HepG2 (cell line): ENCODE measurements around the gene LIPE. TPM values are rescaled to one million over a fixed set of nuclear protein-coding genes. Genes with fewer than 3 reads are reported as not detected.
A peak's percentile ranks its signal among the peaks of the same experiment; 100 is the strongest.

Experiments used
- BHLHE40 ChIP-seq: IDR thresholded peaks from 2 replicates; pipeline ENCODE4 v1.6.1; 2011; ENCODE audit warnings: low read length, improper control_type of control experiment
- CAMTA2 ChIP-seq: sonication (generic); formaldehyde crosslinking; IDR thresholded peaks from 2 replicates; pipeline ENCODE4 v1.4.0; 2020; ENCODE audit warnings: mild to moderate bottlenecking, missing genetic modification reagents, borderline replicate concordance
- DZIP1 ChIP-seq: sonication (generic); formaldehyde crosslinking; IDR thresholded peaks from 2 replicates; pipeline ENCODE4 v1.5.0; 2020; ENCODE audit warnings: mild to moderate bottlenecking, missing genetic modification reagents
- EEA1 ChIP-seq: sonication (generic); formaldehyde crosslinking; IDR thresholded peaks from 2 replicates; pipeline ENCODE4 v1.5.1; 2020; ENCODE audit warnings: mild to moderate bottlenecking, missing genetic modification reagents, borderline replicate concordance
- GATAD2A ChIP-seq: IDR thresholded peaks from 2 replicates; pipeline ENCODE4 v1.6.1; 2016
- KMT2B ChIP-seq: IDR thresholded peaks from 2 replicates; pipeline ENCODE4 v1.6.1; 2016; ENCODE audit warnings: missing genetic modification reagents, missing compliant biosample characterization
- MTA1 ChIP-seq: sonication (generic); formaldehyde crosslinking; IDR thresholded peaks from 2 replicates; pipeline ENCODE4 v1.4.0; 2020; ENCODE audit warnings: missing genetic modification reagents, mild to moderate bottlenecking, borderline replicate concordance
- NCOR1 ChIP-seq: fragments of 200-600 bp; sonication (generic); IDR thresholded peaks from 2 replicates; pipeline ENCODE4 v1.7.0; 2017; ENCODE audit warnings: antibody characterized with exemption, low read length, borderline replicate concordance
- PITX1 ChIP-seq: sonication (generic); formaldehyde crosslinking; IDR thresholded peaks from 2 replicates; pipeline ENCODE4 v1.5.1; 2020; ENCODE audit warnings: mild to moderate bottlenecking, missing genetic modification reagents
- PLRG1 ChIP-seq: fragments of 450-650 bp; conservative IDR thresholded peaks from 2 replicates; pipeline ENCODE4 v1.6.1; 2016
- PTBP1 ChIP-seq: fragments of 200-400 bp; formaldehyde crosslinking; IDR thresholded peaks from 2 replicates; pipeline ENCODE4 v1.6.1; 2018; ENCODE audit warnings: low read length, low read depth; ENCODE audit not compliant: poor library complexity, severe bottlenecking
- THAP11 ChIP-seq: IDR thresholded peaks from 2 replicates; pipeline ENCODE4 v1.6.1; 2016; ENCODE audit warnings: missing biosample characterization, missing genetic modification reagents
- XRCC5 ChIP-seq: fragments of 200-400 bp; formaldehyde crosslinking; optimal IDR thresholded peaks from 2 replicates; pipeline ENCODE3; 2017; ENCODE audit warnings: mild to moderate bottlenecking, low read length
- YY1 ChIP-seq: IDR thresholded peaks from 2 replicates; pipeline ENCODE4 v1.6.1; 2011; ENCODE audit warnings: low read length, low read depth, moderate library complexity, mild to moderate bottlenecking; ENCODE audit not compliant: insufficient read depth, insufficient replicate concordance
- ZHX2 ChIP-seq, 2 experiments: sonication (generic) in 1 of 2; formaldehyde crosslinking in 1 of 2; IDR thresholded peaks; 2 replicates each; pipeline versions ENCODE4 v1.6.1 to v1.9.0; 2014 to 2022; ENCODE audit warnings: antibody characterized with exemption in 1 of 2, borderline replicate concordance in 1 of 2, inconsistent platforms in 1 of 2, low read depth in 1 of 2, missing genetic modification reagents in 1 of 2
- ZNF160 ChIP-seq: sonication (generic); formaldehyde crosslinking; IDR thresholded peaks from 2 replicates; pipeline ENCODE4 v1.8.0; 2022; ENCODE audit warnings: mild to moderate bottlenecking, inconsistent platforms, missing genetic modification reagents
- ZNF280B ChIP-seq: sonication (generic); formaldehyde crosslinking; IDR thresholded peaks from 2 replicates; pipeline ENCODE4 v1.5.0; 2020; ENCODE audit warnings: missing genetic modification reagents, mild to moderate bottlenecking, borderline replicate concordance
- ZNF337 ChIP-seq: sonication (generic); formaldehyde crosslinking; IDR thresholded peaks from 2 replicates; pipeline ENCODE4 v1.5.1; 2020; ENCODE audit warnings: missing genetic modification reagents, low read depth, mild to moderate bottlenecking, borderline replicate concordance
- ZNF720 ChIP-seq: sonication (generic); formaldehyde crosslinking; IDR thresholded peaks from 2 replicates; pipeline ENCODE4 v1.4.0; 2020; ENCODE audit warnings: missing genetic modification reagents
- polyA plus RNA-seq, 8 experiments: library from polyadenylated mRNA; depleted of rRNA in 3 of 8; stranded (reverse) in 7 of 8; unstranded in 1 of 8; fragments of >200 nt; fragmentation: Illumina TruSeq in 4 of 8; extraction: Trizol in 4 of 8; gene quantifications; 2 replicates each; pipeline versions ENCODE4 v1.2.1 to v1.2.3, GENCODE V29; 2011 to 2016; ENCODE audit warnings: low read depth in 4 of 8, missing spikeins in 1 of 8, mixed read lengths in 1 of 8; ENCODE audit not compliant: insufficient read depth in 1 of 8
- total RNA-seq, 5 experiments: library from RNA; depleted of rRNA; stranded (reverse); fragments of >200 nt; fragmentation: Illumina TruSeq; extraction: Trizol; gene quantifications; 2 replicates each; pipeline ENCODE4 v1.2.3, GENCODE V29; 2016; ENCODE audit warnings: low read depth in 1 of 5

Gene LIPE
- total and polyA plus RNA-seq, 2 of the 13 experiments (the other 11 are each of a cell fraction or from before 2014, with no cell fraction given), result not detected

- no peak for TF ChIP-seq DZIP1 (CRISPR knock-in tag)
- TF ChIP-seq MTA1 (CRISPR knock-in tag), result 0 out of 2 replicates have a peak, but pooled peaks have one; percentile 30
- no peak for TF ChIP-seq ZHX2 (IDR thresholded peaks at IDR 0.05; ENCODE audit: low read depth)
- TF ChIP-seq ZHX2 (CRISPR knock-in tag; IDR thresholded peaks at IDR 0.05; ENCODE audit: borderline replicate concordance), result no peak
- TF ChIP-seq ZNF160 (CRISPR knock-in tag), result no peak
- no peak for TF ChIP-seq ZNF720 (CRISPR knock-in tag)
- TF ChIP-seq PLRG1, result no peak
- no peak for TF ChIP-seq CAMTA2
- TF ChIP-seq YY1, result no peak
- TF ChIP-seq NCOR1, result peak; percentile 67; the same call in 1 of the 2 replicates
- peak; percentile 49; the same call in 1 of the 2 replicates for TF ChIP-seq THAP11 (CRISPR knock-in tag)
- 0 out of 2 replicates have a peak, but pooled peaks have one; percentile 53 for TF ChIP-seq ZNF337 (CRISPR knock-in tag)
- TF ChIP-seq PTBP1, result no peak
- TF ChIP-seq KMT2B, result peak; percentile 45; the same call in 1 of the 2 replicates
- no peak; the same call in none of the 2 replicates for TF ChIP-seq PITX1
- 0 out of 2 replicates have a peak, but pooled peaks have one; percentile 26 for TF ChIP-seq BHLHE40
- no peak for TF ChIP-seq ZNF280B (CRISPR knock-in tag)
- TF ChIP-seq EEA1 (CRISPR knock-in tag), result no peak
- peak; percentile 89 for TF ChIP-seq GATAD2A (CRISPR knock-in tag)
- peak; percentile 51 for TF ChIP-seq XRCC5
Measured at GRCh38 chr19:42443944-42444398, 16.8 kb upstream of the LIPE start (continued).
